Calu3 (cell line): Measurements from ENCODE around the gene PPP2R5D. TPM values are rescaled to one million over a fixed set of nuclear protein-coding genes. Genes with fewer than 3 reads are reported as not detected.

Experiments used
- BruUV-seq: library from RNA; stranded (reverse); fragments of 400-500 nt; replicated peaks from 2 replicates; lab custom pipeline; 2021; lab: Mats Ljungman, UMichigan
- CTCF ChIA-PET: fragments of 300-600 bp; sonication (Branson Sonifier 250); formaldehyde crosslinking; loops from one replicate; lab custom pipeline; 2022; ENCODE audit warnings: antibody characterized with exemption; lab: Charles Lee
- DNase-seq: peaks from one replicate; pipeline ENCODE4 v3.0.0; 2022
- H3K27ac Mint-ChIP-seq: one replicate; pipeline ENCODE4 v1.8.0; 2022; ENCODE audit warnings: mixed read lengths; ENCODE audit not compliant: unreplicated experiment
- H3K27me3 Mint-ChIP-seq: one replicate; pipeline ENCODE4 v1.8.0; 2022; ENCODE audit warnings: mixed read lengths; ENCODE audit not compliant: unreplicated experiment
- H3K36me3 Mint-ChIP-seq: one replicate; pipeline ENCODE4 v1.8.0; 2022; ENCODE audit warnings: mild to moderate bottlenecking, moderate library complexity, mixed read lengths; ENCODE audit not compliant: insufficient read depth, unreplicated experiment
- H3K4me1 Mint-ChIP-seq: one replicate; pipeline ENCODE4 v1.8.0; 2022; ENCODE audit warnings: mild to moderate bottlenecking, low read depth, mixed read lengths; ENCODE audit not compliant: unreplicated experiment
- H3K4me3 Mint-ChIP-seq: one replicate; pipeline ENCODE4 v1.8.0; 2022; ENCODE audit warnings: mild to moderate bottlenecking, low read depth, moderate library complexity, mixed read lengths; ENCODE audit not compliant: unreplicated experiment
- H3K9me3 Mint-ChIP-seq: one replicate; pipeline ENCODE4 v1.8.0; 2022; ENCODE audit warnings: low read depth, mixed read lengths; ENCODE audit not compliant: unreplicated experiment
- CTCF ChIP-seq: fragments of 200-600 bp; IDR thresholded peaks from one replicate; pipeline ENCODE4 v1.8.0; 2022; ENCODE audit warnings: antibody characterized with exemption; ENCODE audit not compliant: unreplicated experiment
- intact Hi-C: fragments of 100-400 bp; cut with micrococcal nuclease; formaldehyde crosslinking; loops from one replicate; pipeline ENCODE4 v1.10.0; 2022; ENCODE audit not compliant: unreplicated experiment
- total RNA-seq: library from RNA; stranded (reverse); gene quantifications from 2 replicates; pipeline ENCODE4 v1.2.3, GENCODE V29; 2022

The PPP2R5D gene
- total RNA-seq, 1 experiment from 2014 or later = 55.8 TPM

- Mint-ChIP-seq H3K36me3 (peaks cover 19% of the 10 kb centered on the region), H3K27ac (no peak overlapping the region), H3K4me1 (peaks cover 18% of the 10 kb centered on the region), H3K27me3 (no peaks in the 10 kb centered on the region), H3K9me3 (no peaks in the 10 kb centered on the region), H3K4me3 (no peak overlapping the region)
- BruUV-seq = no TSS peak
- no peak for DNase-seq
- CTCF ChIA-PET = interaction anchor here (0.5 kb wide), 1 partner anchor 284 kb away, joined by 3 read pairs; no protein-coding TSS in a partner anchor
- no peak for TF ChIP-seq CTCF
- intact Hi-C loops = no loop called here
These were observed 16.2 kb upstream of the PPP2R5D start for GRCh38 chr6:42968126-42968701.

DNA sequence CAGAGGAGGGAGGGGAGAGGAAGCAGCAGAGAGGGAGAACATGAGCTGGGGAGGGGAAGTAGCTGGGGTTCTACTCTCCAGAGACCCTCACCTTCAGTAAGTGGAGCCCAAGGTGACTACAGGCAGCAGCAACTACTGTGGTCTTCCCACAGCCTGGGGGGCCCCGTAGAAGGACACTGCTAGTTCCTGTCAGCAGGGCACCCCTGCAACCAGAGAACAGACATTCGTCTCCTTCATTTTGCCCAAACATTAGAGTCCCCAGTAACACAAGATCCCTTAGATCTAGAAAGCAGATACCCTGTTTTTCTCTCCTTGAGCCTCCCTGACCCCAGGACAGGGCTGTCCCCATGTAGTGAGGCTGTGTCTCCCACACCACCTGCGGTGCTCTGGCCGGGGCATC is 15.6 kb upstream of the PPP2R5D start:
- BruUV-seq = no TSS peak
- DNase-seq = no peak
- Mint-ChIP-seq H3K27me3 (no peaks in the 10 kb centered on the region), H3K36me3 (peaks cover 17% of the 10 kb centered on the region), H3K4me3 (no peak overlapping the region), H3K9me3 (no peaks in the 10 kb centered on the region), H3K4me1 (peaks cover 18% of the 10 kb centered on the region), H3K27ac (no peak overlapping the region)
- TF ChIP-seq CTCF = no peak
- CTCF ChIA-PET = no interaction called here
- intact Hi-C loops = no loop called here

GRCh38 chr6:42969431-42969830 is 14.9 kb upstream of the PPP2R5D start:
- Mint-ChIP-seq H3K27ac (no peak overlapping the region), H3K4me1 (peaks cover 18% of the 10 kb centered on the region), H3K36me3 (peaks cover 12% of the 10 kb centered on the region), H3K4me3 (no peak overlapping the region), H3K9me3 (no peaks in the 10 kb centered on the region), H3K27me3 (no peaks in the 10 kb centered on the region)
- no TSS peak for BruUV-seq
- intact Hi-C loops = no loop called here
- DNase-seq = no peak
- no peak for TF ChIP-seq CTCF
- CTCF ChIA-PET = no interaction called here

GRCh38 chr6:42969934-42970333 is 14.4 kb upstream of the PPP2R5D start:
- peaks cover 18% of the 10 kb centered on the region for H3K4me1 Mint-ChIP-seq
- no peak overlapping the region for H3K4me3 Mint-ChIP-seq
- no peak for TF ChIP-seq CTCF
- no peaks in the 10 kb centered on the region for H3K9me3 Mint-ChIP-seq
- H3K36me3 Mint-ChIP-seq = peaks cover 14% of the 10 kb centered on the region
- H3K27ac Mint-ChIP-seq = no peak overlapping the region
- intact Hi-C loops = no loop called here
- no peak for DNase-seq
- no TSS peak for BruUV-seq
- no peaks in the 10 kb centered on the region for H3K27me3 Mint-ChIP-seq
- CTCF ChIA-PET = interaction anchor here (1.4 kb wide), 1 partner anchor 31 kb away, joined by 3 read pairs; no protein-coding TSS in a partner anchor
